Small intestine (tissue), 7 donors: ENCODE data around the gene RUNX1. TPM values are rescaled to one million over a fixed set of nuclear protein-coding genes. Genes with fewer than 3 reads are reported as not detected.
A peak's percentile ranks its signal among the peaks of the same experiment; 100 is the strongest.

Experiments used
- DNase-seq, 2 donors: peaks; one replicate each; pipeline versions ENCODE4 v3.0.0 to v3.0.0-alpha.2; 2013
- FAIRE-seq: peaks from 2 replicates; lab custom pipeline; 2012; peaks lifted over from hg19 to GRCh38; lab: Jason Lieb, UNC
- H3K27ac ChIP-seq, 3 donors: one replicate each; pipeline ENCODE4 v1.5.1; 2013; ENCODE audit warnings: low read length in 2 of 3, mild to moderate bottlenecking in 2 of 3, control low read depth in 1 of 3, inconsistent platforms in 1 of 3, low read depth in 1 of 3, moderate library complexity in 1 of 3
- H3K27me3 ChIP-seq, 3 donors: one replicate each; pipeline ENCODE4 v1.6.1; 2013; ENCODE audit warnings: low read length in 3 of 3, inconsistent platforms in 1 of 3; ENCODE audit not compliant: control insufficient read depth in 3 of 3, insufficient read depth in 3 of 3
- H3K36me3 ChIP-seq, 3 donors: one replicate each; pipeline ENCODE4 v1.6.1; 2013; ENCODE audit warnings: low read length in 3 of 3, inconsistent platforms in 1 of 3, low read depth in 1 of 3, mild to moderate bottlenecking in 1 of 3, moderate library complexity in 1 of 3; ENCODE audit not compliant: control insufficient read depth in 3 of 3, insufficient read depth in 2 of 3
- H3K4me1 ChIP-seq, 3 donors: one replicate each; pipeline ENCODE4 v1.6.1; 2013; ENCODE audit warnings: low read length in 2 of 3, inconsistent platforms in 1 of 3, low read depth in 1 of 3, mild to moderate bottlenecking in 1 of 3, moderate library complexity in 1 of 3; ENCODE audit not compliant: control insufficient read depth in 3 of 3, insufficient read depth in 2 of 3
- H3K4me3 ChIP-seq, 3 donors: one replicate each; pipeline ENCODE4 v1.5.1; 2013; ENCODE audit warnings: low read length in 3 of 3, control low read depth in 1 of 3, inconsistent platforms in 1 of 3, low read depth in 1 of 3, mild to moderate bottlenecking in 1 of 3, moderate library complexity in 1 of 3
- H3K9me3 ChIP-seq, 2 donors: one replicate each; pipeline ENCODE4 v1.6.1; 2013; ENCODE audit warnings: low read depth in 1 of 2, low read length in 1 of 2; ENCODE audit not compliant: control insufficient read depth in 2 of 2, insufficient read depth in 1 of 2
- WGBS, 3 donors: extraction: QIAGEN DNeasy Blood & Tissue Kit; methylation state at CpG; one replicate each; pipeline ENCODE4 v1.1.7; 2013; 5-methylcytosine and 5-hydroxymethylcytosine counted together
- polyA plus RNA-seq, 4 donors: library from polyadenylated mRNA; stranded (reverse) in 3 of 4; unstranded in 1 of 4; fragments of 200-250 nt in 3 of 4; fragments of 120-200 nt in 1 of 4; gene quantifications; one replicate each; pipeline versions ENCODE4 v1.2.1 to v1.2.3, GENCODE V29; 2013
- donor health status: healthy with polysubstance abuse.
- donor health status: control.
- donor health status: control.
- donor health status: Bipolar disorder and iron deficiency.
- donor health status: healthy.

RUNX1 gene
- polyA plus RNA-seq, 4 donors = 2.5 to 6.2 (median 4.5) TPM

DNA sequence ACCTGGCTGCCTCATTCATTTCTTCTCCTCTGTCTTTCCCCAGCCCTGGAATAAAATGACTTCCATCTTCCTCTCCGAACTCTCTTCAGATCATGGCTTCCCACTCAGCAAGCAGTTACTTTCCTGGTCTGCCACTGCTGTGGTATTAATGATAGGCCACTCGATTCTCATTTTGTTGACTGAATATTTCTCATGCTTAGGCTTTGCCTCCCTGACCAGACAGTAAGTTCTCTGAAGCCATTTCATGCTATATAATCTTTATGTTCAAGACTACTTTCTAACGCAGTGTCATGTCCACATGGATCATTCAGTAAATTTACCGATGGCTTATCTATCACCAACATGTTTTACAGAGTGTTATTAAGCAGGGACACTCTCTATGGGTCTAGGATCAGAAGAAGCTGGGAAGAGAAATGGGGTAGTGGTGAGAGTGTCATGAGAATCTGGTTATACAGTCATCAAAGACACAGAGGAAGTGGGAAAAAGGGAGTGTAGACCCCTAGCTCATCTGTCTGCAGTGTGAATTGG, 20.6 kb downstream of the RUNX1 start:
- Histone ChIP-seq H3K27ac (peak overlapping the region in 1 of 3 donors; percentile 21), H3K9me3 (no peaks in the 10 kb centered on the region), H3K27me3 (peaks cover 0 to 6% (median 0%) of the 10 kb centered on the region in 3 donors), H3K4me1 (peaks cover 0 to 18% (median 3%) of the 10 kb centered on the region in 3 donors), H3K4me3 (no peak overlapping the region), H3K36me3 (no peaks in the 10 kb centered on the region)
- WGBS, 3 donors = 89 to 92% (median 90%) methylated on average over 4 of the region's 4 CpGs
- no peak for DNase-seq
- FAIRE-seq = no peak

DNA sequence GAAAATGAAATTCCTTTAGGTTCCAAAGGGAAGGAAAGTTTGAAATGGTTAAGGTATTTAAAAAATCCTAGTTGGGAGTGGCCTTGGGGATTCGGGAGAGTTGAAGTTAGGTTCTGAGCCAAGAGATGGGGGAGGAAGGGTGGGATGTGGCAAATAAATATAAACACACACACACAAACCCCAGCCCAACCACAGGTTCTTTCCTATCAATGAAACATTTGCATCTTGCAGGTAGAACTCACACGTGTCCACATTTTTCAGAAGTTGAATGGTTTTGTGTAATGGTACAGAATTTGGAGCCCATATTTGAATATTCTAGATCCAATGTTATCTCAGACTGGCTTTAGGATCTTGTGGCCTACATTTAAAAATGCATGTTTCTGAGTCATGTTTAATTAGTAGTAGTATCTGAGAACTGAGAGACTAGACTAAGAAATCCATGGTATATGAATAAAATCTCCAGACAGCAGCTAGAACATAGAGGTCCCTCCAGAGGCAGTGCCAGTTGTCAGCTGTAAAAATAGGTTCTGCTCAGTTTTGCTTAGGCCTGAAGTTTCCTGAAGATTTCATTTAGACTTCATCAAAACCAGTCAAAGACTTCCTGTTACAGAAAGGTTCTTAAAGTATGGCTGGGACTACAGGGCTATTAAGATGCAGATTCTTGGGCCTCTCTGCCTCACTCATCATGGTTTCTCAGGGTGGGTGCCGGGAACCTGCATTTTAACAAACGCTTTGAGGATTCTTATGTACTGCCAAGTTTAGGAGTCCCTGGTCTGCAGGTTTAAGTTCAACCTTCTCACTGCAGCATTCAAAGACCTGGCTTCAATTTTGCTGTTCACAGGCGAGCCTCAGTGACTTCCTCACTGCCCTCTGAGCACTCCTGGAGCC, 21.3 kb downstream of the RUNX1 start:
- Histone ChIP-seq H3K4me3 (no peak overlapping the region), H3K4me1 (peaks cover 0 to 26% (median 9%) of the 10 kb centered on the region in 3 donors), H3K27ac (peak overlapping the region in 1 of 3 donors; percentile 41), H3K9me3 (no peaks in the 10 kb centered on the region), H3K36me3 (no peaks in the 10 kb centered on the region), H3K27me3 (peaks cover 0 to 6% (median 0%) of the 10 kb centered on the region in 3 donors)
- DNase-seq (no peak), FAIRE-seq (no peak)
- 71 to 75% (median 71%) methylated on average over 5 of the region's 5 CpGs for WGBS, 3 donors

DNA sequence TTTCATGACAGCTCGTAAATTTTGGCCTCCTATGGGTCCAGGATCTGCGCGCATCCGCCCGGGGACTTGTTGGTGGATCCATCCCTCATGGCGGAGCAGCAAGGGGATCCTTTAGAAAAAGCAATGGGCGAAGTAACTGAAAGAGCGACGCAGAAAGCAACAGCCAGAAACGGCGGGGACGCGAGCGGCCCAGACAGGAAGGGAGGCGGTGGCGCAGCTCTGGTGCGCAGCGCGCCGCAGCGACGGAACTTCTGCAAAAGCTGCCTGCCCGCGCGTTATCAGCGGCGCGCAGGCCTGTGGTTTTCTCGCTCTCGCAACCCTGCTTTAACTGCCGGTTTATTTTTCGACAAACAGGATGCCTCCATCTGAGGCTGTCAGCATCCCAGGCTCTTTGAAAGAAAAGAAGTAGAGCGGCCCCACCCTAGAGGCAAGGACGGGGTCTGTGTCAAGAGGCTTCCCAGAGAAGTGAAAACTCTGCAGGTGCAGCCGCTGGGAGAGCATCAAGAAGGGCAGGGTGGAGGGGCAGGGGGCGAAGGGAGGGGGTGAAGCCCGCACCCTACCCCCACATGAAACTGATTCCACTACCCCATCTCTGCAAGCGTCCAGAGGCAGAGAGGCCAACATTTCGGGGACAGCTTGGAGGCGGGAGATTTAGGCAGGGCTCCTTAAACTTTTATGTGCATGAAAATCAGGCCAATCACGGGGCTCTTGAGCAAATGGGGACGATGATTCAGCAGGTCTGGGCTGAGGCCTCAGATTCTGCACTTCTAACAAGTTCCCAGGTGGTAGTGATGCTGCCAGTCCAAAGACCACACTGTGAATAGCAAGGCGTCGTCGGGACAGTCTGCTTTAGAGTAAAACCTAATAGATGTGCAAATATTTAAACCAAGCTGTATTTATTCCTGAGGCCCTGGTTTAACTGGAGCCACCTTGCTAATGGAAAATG, 22.2 kb downstream of the RUNX1 start:
- H3K4me1 ChIP-seq = peaks cover 0 to 33% (median 9%) of the 10 kb centered on the region in 3 donors
- DNase-seq (peak; percentile 67 to 76), FAIRE-seq (no peak)
- peak overlapping the region in 2 of 3 donors; percentile 5 to 10 for H3K4me3 ChIP-seq
- WGBS, 3 donors = 15 to 31% (median 16%) methylated on average over 45 of the region's 45 CpGs
- H3K9me3 ChIP-seq = no peaks in the 10 kb centered on the region
- peak overlapping the region in 2 of 3 donors; percentile 13 to 62 for H3K27ac ChIP-seq
- no peaks in the 10 kb centered on the region for H3K36me3 ChIP-seq
- peaks cover 0 to 6% (median 0%) of the 10 kb centered on the region in 3 donors for H3K27me3 ChIP-seq

GRCh38 chr21:35026153-35026500, 23.0 kb downstream of the RUNX1 start:
- peak overlapping the region in 1 of 3 donors; percentile 10 for H3K4me3 ChIP-seq

GRCh38 chr21:35025206-35026152, 23.6 kb downstream of the RUNX1 start:
- Histone ChIP-seq H3K27ac (peak overlapping the region in 2 of 3 donors; percentile 30 to 68), H3K4me3 (no peak overlapping the region), H3K27me3 (peaks cover 0 to 6% (median 0%) of the 10 kb centered on the region in 3 donors), H3K4me1 (peaks cover 6 to 44% (median 15%) of the 10 kb centered on the region in 3 donors), H3K36me3 (no peaks in the 10 kb centered on the region), H3K9me3 (no peaks in the 10 kb centered on the region)
- 82 to 87% (median 83%) methylated on average over 12 of the region's 12 CpGs for WGBS, 3 donors
- FAIRE-seq (no peak), DNase-seq (no peak)

More at GRCh38 chr21:35026153-35026500, 23.0 kb downstream of the RUNX1 start:
- 71 to 77% (median 73%) methylated on average over 5 of the region's 5 CpGs for WGBS, 3 donors
- no peaks in the 10 kb centered on the region for H3K36me3 ChIP-seq
- no peak for FAIRE-seq
- H3K9me3 ChIP-seq = no peaks in the 10 kb centered on the region
- DNase-seq = no peak
- H3K27me3 ChIP-seq = peaks cover 0 to 6% (median 0%) of the 10 kb centered on the region in 3 donors
- H3K4me1 ChIP-seq = peaks cover 3 to 39% (median 13%) of the 10 kb centered on the region in 3 donors
- peak overlapping the region in 2 of 3 donors; percentile 62 to 68 for H3K27ac ChIP-seq

GRCh38 chr21:35024513-35024912, 24.6 kb downstream of the RUNX1 start:
- FAIRE-seq = no peak
- Histone ChIP-seq H3K4me3 (no peak overlapping the region), H3K4me1 (peaks cover 6 to 53% (median 17%) of the 10 kb centered on the region in 3 donors), H3K27ac (no peak overlapping the region), H3K27me3 (peaks cover 0 to 6% (median 0%) of the 10 kb centered on the region in 3 donors), H3K36me3 (no peaks in the 10 kb centered on the region), H3K9me3 (no peaks in the 10 kb centered on the region)
- DNase-seq = no peak

GRCh38 chr21:35024071-35024420, 25.1 kb downstream of the RUNX1 start:
- DNase-seq (no peak), FAIRE-seq (no peak)
- Histone ChIP-seq H3K9me3 (no peaks in the 10 kb centered on the region), H3K36me3 (no peaks in the 10 kb centered on the region), H3K4me1 (peaks cover 6 to 57% (median 18%) of the 10 kb centered on the region in 3 donors), H3K27me3 (peaks cover 0 to 6% (median 0%) of the 10 kb centered on the region in 3 donors), H3K27ac (no peak overlapping the region), H3K4me3 (no peak overlapping the region)
- 54 to 73% (median 63%) methylated on average over 1 of the region's 1 CpG for WGBS, 3 donors
